SHP77 treated with DMSO at 0.1 percent for 48 hours (cell line): ENCODE results near the gene METTL26.

Source experiments
- DNase-seq: peaks from one replicate; lab custom pipeline; 2025; lab: John Stamatoyannopoulos, UW

Gene METTL26

DNA sequence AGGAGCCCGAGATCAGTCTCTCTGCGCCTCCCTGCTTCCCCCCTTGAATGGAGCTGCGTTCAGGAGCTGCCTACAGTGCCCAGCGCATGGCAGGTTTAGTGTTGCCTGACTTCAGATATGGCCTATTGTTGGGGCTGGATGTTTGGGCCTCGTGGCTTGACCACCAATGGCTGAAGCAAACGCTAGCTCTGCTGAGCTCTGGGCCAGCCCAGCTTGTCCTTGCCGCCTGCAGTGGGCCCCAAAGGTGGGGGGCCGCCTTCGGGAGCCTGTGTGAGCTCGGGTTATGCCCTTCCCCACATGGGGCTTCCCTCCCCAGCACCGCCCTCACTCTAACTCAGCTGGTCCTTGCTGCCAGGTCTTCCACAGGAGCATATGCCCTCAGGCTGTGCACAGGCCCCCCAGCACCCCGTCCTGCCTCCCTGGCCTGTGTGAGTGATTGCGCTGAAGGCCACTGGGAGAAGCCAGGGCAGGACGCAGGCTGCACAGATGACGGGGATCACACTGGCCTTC is 2.0 kb upstream of the METTL26 start:
- DNase-seq = no peak

DNA sequence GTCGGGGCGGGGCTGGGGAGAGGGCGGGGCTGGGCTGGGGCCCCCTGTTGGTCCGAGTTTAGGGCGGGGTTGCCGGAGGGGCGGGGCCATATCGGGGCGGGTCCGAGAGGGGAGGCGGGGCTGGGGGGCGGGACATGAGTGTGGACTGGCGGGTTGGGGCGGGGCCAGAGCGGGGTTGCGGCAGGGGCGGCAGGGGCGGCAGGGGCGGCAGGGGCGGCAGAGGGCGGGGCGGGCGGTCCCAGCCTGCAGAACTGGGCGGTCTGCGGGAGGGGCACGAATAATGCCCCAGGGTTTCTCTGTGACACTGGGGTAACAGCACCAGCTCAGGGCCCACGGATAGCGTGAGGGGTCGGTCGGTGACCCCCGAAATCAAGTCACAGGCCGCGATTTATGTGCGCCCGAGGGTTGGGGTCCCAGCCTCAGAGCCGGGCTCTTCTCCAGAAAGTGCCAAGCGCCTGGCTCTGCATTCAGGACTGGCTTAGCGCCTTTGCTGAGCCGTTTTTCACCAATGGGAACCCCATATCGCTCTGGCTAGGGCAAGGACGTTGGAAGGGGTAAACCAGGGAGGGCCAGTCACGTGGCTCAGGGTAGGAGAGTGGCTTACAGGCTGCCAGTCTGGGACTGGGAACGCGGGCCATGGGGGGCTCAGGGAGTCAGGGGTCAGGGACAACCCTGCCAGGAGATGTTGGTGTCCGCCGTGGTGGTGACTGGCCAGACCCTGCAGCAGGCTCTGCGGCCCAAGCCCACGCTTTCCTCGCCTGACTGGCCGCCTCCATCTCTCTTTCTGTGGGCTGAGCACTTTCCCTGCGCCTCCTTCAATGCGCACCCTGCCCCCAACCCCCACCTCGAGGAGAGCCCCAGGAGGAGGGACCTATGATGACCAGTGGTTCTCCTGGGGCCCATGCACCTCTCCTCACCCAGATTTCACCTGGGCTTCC is 1.2 kb upstream of the METTL26 start:
- no peak for DNase-seq

DNA sequence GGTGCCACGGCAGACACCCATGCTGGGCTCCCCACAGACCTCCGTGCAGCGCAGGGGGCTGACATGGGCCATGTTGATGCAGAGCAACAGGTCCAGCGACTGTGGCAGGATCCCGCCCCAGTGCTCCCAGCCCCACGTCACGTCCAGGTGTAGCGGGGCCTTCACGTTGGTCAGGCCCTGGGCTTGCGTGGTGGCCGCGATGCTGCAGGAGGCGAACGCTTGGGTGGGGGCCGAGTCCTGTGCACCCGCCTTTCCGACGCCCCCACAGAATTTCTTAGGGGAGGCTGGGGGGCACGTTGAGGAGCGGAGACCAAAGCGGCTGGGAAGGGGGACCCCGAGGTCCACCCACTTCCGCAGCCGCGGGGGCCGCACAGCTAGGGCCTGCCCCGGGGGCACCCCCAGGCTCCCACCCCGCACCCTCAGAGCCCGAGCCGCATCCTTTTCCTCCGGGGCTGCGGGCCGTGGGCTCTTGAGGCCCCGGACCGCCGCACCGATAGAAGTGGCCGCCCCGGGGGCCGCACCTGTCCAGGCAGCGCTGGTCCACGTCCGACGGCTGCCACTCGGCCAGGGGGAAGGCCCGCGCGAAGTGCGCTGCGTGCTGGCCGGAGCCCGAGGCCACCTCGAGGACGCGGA is 416 bp downstream of the METTL26 start:
- DNase-seq = no peak

DNA sequence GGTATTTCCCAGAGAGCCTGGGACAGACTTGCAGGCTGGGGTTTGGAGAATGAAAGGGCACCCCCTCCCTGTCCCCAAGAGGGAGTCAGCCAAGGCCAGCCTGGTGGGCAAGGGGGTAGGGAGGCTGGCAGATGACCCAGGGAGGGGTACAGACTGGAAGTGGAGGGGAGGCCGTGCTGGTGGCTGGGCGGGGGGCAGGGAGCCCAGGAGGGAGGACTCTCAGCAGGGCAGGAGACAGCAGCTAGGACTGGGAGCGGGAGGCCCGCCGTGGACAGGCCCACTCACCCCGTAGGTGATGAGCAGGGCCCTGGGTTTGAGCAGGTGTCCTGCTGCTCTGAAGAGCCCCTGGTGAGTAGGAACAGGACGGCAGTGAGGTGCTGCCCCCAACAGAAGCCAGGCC is 1.1 kb downstream of the METTL26 start:
- no peak for DNase-seq

DNA sequence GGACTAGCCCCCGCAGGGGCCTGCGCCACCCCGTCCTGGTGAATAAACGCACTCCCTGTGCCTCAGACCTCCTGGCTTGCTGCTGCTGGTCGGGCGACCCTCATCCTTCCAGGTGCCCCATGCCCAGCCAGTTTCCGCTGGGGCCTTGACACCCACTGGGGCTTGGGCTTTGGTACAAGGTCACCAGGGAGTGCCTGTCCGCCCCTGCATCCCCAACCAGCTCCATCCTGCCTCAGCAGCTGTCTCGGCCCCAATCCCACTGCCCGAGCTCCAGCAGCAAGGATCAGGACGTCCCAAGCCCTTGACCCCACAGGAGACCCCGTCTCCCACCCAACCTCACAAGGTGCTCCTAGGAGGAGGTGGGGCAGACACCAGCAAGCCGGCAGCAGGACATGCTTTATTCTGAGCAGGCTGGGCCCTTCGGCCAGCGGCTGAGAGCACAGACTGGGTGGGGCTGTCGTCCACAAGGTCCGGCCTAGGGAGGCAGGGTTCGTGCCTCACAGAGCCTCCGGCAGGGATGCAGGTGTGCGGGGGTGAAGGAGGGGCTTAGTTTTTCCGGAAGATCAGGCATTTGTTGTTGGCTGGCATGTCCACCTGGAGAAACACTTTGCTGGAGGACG is 1.9 kb downstream of the METTL26 start:
- no peak for DNase-seq

DNA sequence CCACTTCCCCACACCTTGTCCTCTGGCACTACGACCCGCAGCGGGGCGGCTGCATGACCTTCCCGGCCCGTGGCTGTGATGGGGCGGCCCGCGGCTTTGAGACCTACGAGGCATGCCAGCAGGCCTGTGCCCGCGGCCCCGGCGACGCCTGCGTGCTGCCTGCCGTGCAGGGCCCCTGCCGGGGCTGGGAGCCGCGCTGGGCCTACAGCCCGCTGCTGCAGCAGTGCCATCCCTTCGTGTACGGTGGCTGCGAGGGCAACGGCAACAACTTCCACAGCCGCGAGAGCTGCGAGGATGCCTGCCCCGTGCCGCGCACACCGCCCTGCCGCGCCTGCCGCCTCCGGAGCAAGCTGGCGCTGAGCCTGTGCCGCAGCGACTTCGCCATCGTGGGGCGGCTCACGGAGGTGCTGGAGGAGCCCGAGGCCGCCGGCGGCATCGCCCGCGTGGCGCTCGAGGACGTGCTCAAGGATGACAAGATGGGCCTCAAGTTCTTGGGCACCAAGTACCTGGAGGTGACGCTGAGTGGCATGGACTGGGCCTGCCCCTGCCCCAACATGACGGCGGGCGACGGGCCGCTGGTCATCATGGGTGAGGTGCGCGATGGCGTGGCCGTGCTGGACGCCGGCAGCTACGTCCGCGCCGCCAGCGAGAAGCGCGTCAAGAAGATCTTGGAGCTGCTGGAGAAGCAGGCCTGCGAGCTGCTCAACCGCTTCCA is 2.6 kb downstream of the METTL26 start:
- DNase-seq = no peak

DNA sequence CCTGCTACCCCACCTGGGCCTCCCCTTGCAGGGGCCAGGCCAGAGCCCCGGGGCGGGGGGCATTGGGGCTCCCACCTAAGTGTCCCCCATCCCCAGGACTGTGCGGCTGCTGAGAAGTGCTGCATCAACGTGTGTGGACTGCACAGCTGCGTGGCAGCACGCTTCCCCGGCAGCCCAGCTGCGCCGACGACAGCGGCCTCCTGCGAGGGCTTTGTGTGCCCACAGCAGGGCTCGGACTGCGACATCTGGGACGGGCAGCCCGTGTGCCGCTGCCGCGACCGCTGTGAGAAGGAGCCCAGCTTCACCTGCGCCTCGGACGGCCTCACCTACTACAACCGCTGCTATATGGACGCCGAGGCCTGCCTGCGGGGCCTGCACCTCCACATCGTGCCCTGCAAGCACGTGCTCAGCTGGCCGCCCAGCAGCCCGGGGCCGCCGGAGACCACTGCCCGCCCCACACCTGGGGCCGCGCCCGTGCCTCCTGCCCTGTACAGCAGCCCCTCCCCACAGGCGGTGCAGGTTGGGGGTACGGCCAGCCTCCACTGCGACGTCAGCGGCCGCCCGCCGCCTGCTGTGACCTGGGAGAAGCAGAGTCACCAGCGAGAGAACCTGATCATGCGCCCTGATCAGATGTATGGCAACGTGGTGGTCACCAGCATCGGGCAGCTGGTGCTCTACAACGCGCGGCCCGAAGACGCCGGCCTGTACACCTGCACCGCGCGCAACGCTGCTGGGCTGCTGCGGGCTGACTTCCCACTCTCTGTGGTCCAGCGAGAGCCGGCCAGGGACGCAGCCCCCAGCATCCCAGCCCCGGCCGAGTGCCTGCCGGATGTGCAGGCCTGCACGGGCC is 3.4 kb downstream of the METTL26 start:
- DNase-seq = no peak

DNA sequence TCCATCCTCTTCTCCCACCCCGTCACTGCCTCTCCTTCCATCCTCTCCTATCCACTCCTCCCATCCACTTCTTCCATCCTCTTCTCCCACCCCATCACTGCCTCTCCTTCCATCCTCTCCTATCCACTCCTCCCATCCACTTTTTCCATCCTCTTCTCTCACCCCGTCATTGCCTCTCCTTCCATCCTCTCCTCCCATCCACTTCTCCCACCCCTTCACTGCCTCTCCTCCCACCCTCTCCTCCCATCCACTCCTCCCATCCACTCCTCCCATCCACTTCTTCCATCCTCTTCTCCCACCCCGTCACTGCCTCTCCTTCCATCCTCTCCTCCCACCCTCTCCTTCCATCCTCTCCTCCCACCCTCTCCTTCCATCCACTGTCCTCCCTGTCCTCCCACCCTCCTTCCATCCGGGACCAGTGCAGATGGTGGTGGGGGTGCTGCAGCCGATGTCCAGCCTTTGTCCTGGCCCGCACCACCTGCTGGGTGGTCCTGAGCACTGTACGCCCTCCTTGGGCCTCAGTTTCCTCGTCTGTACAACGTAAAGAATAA is 4.2 kb downstream of the METTL26 start:
- no peak for DNase-seq

DNA sequence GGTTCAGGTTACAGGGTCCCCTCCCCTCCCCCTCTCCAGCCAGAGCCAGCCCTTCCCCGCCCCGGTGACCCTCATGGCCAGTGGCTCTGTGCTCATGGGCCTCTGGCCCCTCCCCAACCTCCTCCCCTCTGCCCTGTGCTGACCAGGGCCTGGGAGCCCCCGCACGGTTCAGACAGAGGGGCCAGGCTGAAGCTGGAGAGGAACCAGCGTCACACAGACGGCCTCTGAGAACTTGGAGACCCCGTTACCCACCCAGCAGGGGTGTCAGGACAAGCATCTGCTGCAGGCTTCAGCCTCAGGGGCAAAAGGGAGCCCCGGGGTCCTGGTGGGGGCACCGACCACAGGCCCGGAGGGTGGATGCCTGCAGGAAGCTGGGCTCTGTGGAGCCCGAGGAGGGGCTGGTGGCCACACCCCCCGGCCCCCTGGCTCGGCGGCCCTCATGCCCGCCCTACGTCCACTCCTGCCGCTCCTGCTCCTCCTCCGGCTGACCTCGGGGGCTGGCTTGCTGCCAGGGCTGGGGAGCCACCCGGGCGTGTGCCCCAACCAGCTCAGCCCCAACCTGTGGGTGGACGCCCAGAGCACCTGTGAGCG is 5.2 kb downstream of the METTL26 start, which contains the start of gene WFIKKN1:
Gene WFIKKN1, plus strand, starts transcription at position 171 of the 591 bp plus-strand sequence. Its CDS starts 269 bp downstream, at position 440.
- DNase-seq = no peak

DNA sequence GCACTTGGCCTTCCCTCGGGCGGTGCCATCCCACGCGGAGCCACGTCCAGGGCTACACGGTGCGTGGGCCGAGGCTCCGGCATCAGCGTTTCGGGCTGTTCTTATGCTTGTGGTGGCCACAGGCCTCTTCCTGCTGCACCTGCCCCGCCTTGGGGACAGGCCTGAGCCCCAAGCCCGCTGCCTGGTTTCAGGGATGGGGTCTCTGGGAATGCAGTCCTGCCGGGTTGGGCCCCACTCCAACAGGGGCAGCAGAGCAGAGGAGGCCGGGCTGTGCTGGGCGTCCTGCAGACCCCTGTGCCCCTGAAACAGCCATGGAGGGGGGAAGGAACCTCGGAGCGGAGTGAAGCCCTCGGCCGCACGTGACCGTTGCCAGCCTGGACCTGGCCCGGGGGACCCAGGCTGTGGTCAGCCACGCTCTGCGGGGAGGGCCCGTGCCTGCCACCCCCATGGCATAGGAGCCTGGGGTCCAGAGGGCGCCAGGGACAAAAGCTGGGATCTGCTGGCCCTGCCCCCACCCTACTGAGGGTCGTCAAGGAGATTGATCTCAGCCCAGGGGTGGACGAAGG is 5.8 kb downstream of the METTL26 start:
- no peak for DNase-seq

DNA sequence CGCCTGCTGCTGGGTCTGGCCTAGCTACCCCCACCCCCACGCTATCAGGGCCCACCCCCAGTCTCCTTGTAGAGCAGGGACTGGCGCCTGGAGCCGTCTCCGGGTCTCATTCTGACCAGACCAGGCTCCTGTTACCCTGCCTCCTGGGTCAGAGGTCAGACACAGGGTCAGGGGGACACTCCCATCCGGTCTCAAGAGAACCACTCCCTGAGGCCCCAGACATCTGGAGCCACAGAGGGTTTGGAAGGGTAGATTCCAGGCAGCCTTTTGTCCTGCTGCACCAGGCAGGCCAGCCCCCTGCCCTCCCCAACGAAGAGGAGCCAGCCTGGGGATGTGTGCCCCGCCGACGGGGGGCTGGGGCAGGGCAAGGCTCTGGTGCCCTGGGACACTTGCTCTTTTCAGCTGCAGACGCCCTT is 6.3 kb downstream of the METTL26 start:
- DNase-seq = no peak

DNA sequence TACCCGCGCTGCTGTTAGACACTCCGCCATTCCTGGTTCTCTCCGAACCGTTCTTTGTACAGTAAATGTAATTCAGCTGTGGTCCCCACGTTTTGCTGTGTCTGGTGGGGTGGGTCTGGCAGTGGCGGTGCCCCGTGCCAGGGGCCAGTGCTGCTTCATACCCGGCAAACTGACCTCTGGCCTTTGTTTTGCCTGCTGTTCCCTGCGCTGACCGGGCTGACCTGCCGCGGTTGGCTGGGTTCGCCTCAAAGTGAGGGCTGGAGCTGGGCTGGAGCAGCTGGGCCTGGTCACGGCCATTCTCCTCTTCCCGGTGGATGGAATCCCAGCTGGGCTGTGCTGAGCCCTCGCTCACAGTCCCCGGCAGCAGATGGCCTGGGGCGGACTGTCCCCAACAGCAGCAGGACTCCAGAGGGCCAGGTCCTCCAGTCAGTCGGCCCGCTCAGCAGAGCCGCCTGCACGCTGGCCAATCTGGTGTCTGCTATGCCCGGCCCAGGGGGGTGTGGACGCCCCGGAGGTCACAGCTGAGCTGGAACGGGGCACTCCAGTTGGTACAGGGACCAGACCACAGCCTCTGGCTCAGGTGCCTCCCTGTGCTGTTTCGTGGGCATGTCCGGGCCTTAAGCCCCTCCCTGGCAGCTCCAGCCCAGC is 6.8 kb downstream of the METTL26 start:
- DNase-seq = no peak

DNA sequence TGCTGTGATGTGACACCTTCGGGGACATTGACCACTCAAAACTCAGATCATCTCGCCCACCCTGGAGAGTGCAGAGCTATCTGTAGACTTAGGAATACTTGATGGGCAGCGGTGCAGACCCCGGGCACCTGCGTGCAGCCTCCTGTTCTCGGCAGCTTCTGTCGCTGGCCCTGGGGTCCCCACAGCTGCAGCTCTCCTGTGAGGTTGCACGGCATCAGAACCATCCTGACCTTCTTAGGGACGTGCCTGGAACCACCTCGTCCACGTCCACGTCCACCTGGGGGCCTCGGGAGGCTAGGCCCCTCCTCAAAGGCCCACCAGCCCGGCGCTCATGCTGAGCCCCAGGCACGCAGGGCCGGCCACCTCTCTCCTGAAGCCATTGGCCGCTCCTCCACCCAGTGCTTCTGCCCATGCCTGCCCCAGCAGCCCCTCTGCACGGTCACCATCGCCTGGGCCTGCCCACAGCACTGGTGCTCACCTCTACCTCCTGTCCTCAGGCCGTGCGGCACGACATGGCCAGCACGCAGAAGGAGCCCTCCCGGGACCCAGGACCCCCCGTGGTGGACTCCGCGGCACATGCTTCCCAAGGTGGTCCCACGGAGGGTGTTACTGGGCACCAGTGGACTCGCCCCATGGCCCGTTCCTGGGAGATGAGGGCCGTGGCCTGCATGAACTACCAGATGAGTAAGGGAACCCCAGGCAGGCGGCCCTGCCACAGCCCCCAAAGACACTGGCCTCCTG is 7.6 kb downstream of the METTL26 start:
- DNase-seq = no peak

DNA sequence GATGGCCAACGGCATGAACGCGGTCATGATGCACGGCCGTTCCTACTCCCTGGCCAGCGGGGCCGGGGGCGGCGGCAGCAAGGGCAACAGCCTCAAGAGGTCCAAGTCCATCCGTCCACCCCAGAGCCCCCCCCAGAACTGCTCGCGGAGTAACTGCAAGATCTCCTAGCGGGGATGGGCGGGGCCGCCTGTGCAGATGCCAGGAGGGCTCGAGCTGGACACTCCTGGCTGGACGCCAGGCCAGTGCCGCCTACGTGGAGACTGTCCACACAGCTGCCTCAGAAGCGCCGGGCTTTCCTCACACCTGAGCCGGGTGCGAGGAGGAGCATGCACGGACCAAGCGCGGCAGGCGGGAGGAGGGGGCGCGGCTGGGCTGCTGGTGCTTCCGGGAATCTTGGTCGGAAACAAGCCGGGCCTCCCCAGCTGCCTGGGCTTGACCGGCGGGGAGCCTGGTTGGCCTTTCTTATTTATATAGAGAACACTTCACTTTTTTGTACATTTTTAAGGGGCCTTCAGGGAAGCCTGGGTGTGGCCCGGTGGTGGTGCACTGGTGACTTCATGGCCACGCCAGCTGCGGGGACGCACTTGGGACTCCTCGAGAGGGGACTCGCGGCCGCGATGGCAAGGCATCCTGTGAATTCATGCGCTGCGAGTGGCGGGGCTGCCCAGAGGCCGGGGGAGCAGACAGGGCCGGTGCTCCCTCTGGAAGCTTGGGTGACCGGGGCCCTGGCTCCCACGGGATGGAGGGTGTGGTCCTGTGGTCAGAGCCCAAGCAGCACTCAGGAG is 8.5 kb downstream of the METTL26 start:
- peak; percentile 83 for DNase-seq

DNA sequence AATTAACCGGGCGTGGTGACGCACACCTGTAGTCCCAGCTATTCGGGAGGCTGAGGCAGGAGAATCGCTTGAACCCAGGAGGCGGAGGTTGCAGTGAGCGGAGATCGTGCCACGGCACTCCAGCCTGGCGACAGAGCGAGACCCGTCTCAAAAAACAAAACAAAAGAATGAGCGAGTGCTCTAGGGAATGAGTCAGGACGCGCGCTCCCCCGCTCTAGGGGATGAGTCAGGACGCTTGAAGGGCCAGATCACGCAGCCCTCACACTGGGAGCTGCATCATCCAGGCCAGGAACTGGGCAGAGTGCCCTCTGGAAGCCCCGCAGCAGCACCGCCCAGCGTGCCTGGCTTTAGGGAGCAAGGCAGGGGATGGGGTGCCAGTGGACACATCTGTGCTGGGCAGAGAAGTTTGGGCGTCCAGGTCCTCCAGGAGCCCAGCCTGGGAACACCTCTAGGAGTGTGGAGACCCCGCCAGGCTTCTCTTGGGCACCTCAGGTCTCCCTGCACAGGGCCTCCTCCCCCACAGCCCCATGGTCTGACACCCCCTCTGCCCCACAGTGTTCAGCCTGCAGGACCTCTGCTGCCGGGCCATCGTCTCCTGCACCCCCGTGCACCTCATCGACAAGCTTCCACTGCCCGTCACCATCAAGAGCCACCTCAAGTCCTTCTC is 9.2 kb downstream of the METTL26 start:
- peak; percentile 40 for DNase-seq

DNA sequence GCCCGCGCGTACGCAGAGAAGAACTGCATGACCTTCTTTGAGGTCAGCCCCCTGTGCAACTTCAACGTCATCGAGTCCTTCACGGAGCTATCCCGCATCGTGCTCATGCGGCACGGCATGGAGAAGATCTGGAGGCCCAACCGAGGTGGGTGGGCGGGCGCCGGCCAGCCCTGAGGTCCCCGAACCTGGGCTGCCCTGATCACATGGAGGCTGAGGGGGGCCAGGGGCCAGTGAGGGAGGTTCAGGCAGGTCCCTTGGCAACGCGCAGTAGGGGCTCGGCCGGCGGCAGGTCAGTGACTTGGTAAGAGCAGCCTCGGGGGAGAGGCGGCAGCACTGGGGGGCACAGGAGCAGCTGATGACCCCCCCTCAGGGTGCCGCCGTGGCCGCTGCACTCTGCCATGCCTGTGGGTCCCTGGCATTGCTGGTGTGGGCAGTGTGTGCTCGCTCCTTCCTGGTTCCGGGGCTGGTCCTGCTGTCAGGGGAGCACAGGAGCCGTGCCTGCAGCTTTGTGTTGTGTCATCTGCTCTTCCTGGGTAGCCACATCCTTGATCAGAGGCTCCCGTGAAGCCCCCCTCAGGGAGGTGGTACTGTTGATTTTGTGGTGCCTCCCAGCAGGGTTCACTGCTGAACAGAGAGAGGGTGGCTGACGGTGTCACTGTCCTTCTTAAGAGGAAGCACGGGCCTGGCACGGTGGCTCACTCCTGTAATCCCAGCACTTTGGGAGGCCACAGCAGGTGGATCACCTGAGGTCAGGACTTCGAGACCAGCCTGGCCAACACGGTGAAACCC is 9.9 kb downstream of the METTL26 start:
- no peak for DNase-seq
